Posterior vena cava (tissue), 2 donors: ENCODE measurements around the gene TALDO1. TPM values are rescaled to one million over a fixed set of nuclear protein-coding genes. Genes with fewer than 3 reads are reported as not detected.

Experiments
- DNase-seq: peaks from one replicate; pipeline ENCODE4 v3.0.0-alpha.2; 2020; ENCODE audit warnings: low spot score
- intact Hi-C, 2 donors: fragments of 100-400 bp; cut with DNase I; formaldehyde crosslinking; loops; one replicate each; pipeline versions ENCODE4 v1.14.1 to v1.14.2; 2022 to 2023
- total RNA-seq, 2 donors: library from RNA; stranded (reverse); fragmentation: NEBNext Ultra II Directional; extraction: Animal tissue kit (Norgen Biotek cat#: 25700); gene quantifications; one replicate each; pipeline ENCODE4 v1.2.1, GENCODE V29; 2021
- donor health status: DM: yes; HTN: yes; CAD: no.
- donor health status: DM: yes; HTN: yes; CAD: no.

The TALDO1 gene
- total RNA-seq, 2 donors from 2014 or later = 76.8 to 109 TPM

- intact Hi-C loops = loop anchor here in 1 of 2 donors (10.0 kb wide), 1 partner anchor 127 kb away; no protein-coding TSS in a partner anchor
- DNase-seq = no peak
Measured at GRCh38 chr11:791658-792534, 44.6 kb downstream of the TALDO1 start.

DNA sequence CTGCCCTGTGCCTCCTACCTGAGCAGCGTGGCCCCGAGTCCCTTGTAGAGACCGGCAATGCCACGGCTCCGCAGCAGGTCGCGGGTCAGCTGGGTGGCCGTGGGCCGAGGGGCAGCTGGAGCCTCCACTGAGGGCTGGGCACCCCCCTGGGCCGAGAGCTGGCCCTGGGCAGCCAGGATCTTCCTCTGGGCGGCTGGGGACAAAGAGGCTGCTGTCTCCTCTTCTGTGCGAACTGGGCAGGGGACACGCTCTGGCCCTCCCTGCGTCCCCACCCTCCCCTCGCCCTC, 45.2 kb downstream of the TALDO1 start:
- intact Hi-C loops = loop anchor here in 1 of 2 donors (10.0 kb wide), 1 partner anchor 128 kb away; no protein-coding TSS in a partner anchor
- no peak for DNase-seq

DNA sequence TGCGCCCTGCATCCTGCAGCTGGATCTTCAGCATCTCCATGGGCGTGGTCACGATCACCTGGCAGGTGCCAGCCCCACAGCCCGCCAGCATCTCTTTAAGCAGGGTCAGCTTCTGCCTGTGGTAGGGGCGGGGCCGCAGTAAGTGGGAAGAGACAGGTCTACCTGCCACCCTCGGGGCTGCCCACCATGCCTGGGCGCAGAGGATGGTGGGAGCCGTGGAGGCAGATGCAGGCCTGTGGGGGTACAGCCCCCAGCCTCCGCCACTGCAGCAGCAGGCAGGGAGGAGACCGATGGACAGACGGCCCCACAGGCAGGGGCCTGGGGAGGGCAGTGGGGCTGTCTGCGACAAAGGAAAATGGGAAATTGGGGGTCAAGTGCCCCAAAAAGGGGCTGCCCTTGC, 45.6 kb downstream of the TALDO1 start:
- DNase-seq = no peak
- intact Hi-C loops = loop anchor here in 1 of 2 donors (10.0 kb wide), 1 partner anchor 128 kb away; no protein-coding TSS in a partner anchor

- intact Hi-C loops = loop anchor here in 1 of 2 donors (10.0 kb wide), 1 partner anchor 129 kb away; no protein-coding TSS in a partner anchor
Measured at GRCh38 chr11:793556-793955, 46.3 kb downstream of the TALDO1 start.

DNA sequence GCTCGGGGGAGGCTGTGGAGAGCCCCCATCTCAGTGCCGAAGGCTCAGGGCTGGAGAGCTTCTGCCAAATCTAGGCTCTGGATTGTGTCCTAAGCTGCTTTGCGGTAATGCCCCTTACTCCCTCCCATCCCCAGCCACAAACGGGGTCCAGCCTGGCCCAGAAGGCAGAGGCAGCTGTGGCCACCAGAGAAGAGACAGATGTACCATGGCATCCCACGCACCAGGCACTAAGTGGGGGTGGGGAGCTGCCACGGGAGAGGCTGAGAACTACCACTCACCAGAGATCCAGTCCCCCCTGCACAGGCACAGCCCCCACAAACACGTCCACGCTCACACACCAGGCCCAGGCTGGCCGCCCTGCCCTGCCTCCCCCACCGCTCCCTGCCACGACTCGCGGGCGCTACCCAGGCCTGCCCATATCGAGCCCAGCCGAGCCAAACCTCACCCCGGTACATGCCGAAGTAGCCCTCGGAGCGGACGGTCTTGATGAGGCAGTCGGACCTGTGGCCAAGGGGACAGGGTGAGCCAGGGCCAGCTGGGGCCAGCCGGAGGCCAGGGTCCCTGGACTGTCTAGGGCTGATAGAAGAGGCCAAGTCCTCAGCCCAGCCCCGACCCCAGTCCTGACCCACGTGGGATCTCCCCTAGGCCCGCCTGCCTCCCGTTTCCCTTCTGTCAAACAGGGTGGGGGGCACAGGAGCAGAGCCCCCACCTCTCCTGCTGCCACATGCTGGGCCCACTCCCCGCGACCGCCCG, 46.9 kb downstream of the TALDO1 start:
- DNase-seq = no peak
- intact Hi-C loops = loop anchor here in 1 of 2 donors (10.0 kb wide), 1 partner anchor 129 kb away; no protein-coding TSS in a partner anchor

More at GRCh38 chr11:793556-793955, 46.3 kb downstream of the TALDO1 start:
- no peak for DNase-seq

DNA sequence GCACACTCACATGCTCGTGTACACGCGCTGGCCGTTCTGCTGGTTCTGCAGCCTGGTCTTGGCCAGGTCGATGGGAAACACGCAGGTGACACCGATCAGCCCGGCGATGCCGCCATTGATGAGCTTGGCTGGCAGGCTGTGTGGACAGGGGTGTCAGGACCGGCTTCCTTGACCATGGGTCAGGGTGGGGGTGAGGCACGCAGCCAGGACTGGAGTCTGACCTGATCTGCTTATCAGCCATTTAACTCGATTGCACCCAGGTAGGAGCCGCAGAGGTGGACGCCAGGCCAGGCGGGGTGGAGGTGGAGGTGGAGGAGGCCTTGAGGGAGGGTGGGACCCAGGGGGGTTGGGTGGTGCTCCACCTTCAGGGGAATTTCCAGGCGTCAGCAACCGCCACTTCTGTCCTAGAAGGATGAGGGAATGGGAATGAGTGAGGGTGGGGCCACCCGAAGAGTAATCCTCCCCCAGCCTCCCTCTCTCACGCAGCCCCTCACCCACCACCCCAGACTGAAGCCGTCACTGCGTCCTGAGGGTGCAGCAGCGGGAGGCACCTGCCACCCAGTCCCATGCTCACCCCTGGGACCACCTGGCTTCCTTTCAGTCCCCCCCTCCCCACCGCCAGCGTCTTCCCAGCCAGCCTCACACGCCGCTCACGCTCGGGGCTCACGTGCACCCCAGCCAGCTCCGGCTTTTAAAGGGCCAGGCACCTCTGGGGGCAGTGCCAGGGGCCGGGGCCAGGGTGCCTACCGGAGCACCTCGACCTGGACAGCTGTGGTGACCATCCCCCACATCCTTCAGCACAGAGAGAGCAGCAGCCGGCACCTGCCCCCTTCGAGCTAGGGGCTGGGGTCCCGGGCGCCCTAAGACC, 47.7 kb downstream of the TALDO1 start:
- no peak for DNase-seq
- intact Hi-C loops = loop anchor here in 1 of 2 donors (10.0 kb wide), 1 partner anchor 130 kb away; no protein-coding TSS in a partner anchor

DNA sequence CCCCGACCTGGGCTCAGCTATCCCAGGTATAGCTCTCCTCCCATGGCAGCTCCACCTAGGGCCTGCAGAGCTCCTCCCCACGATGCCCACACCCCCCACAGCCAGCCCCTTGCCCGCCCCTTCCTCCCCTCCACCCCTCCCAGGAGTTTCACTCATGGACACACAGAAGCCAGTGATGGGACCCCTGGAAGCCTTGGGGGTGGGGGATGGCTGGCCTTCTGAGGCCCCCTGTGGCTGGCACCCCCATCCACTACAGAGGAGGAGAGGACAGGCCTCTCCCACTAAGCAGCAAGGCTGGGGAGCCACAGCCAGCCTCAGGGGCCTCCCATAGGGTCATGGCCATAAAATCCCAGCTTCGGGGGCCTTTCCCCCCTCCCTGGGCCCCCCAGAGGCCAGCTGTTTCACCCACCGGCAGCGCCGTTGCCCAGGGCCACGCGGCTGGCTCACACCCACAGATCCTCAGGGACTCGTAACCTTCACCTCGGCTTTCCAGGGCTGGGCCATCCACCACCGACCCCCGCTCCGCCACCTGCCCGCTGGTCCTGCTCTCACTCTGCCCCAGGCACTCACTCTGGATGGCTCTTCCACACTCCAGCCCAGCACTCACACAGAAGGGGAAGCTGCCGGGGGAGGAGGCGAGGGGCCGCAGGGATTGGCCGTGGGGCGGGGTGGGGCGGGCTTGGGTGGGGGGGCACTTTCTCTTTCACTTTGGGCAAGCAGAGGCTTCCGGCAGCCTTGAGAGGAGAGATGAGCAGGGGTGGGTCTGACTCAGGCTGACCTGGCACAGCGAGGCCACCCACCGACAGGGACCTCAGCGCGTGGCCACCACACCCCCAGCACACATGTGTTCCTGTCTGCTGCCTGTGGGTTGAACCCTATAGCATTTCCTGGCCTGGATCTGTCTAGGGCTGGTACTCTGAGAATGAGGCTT, 48.6 kb downstream of the TALDO1 start:
- DNase-seq = peak; percentile 93

DNA sequence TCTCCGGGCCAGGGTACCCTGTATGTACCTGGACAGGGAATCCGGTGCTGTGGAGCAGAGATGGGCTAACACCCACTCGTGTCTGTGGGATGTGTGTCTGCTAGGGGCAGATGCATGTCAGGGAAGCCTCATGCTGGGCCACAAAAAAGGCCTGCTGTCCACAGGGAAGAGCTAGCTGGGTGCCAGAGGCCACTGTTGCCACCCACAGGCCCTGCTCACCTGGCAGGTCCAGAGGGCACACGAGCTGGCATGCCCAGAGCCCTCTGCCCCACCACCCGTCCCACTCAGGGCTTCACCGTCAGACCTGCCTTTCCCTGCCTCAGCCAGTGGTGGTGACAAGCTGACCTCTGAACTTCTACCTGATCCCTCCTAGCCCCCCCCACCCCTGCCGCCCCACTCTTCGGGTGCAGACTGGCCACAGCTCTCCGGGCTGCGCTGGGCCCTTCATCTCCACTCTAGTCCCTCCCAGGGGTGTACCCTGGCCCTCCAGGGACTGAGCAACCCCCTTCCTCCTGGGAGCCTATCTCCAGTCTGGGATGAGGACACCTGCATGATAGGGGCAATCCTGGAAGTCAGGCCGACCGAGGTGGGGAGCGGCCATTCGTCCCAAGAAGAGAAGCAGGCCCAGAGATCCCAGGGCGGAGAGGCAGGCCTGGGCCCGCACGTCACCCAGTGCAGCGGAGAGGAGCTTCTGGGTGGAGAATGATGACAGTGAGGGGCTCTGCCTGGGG, 49.5 kb downstream of the TALDO1 start:
- intact Hi-C loops = loop anchor here in 1 of 2 donors (10.0 kb wide), 1 partner anchor 132 kb away; no protein-coding TSS in a partner anchor
- DNase-seq = no peak

More for the DNA sequence above, 48.6 kb downstream of the TALDO1 start:
- intact Hi-C loops = loop anchor here in 1 of 2 donors (10.0 kb wide), 1 partner anchor 131 kb away; no protein-coding TSS in a partner anchor

DNA sequence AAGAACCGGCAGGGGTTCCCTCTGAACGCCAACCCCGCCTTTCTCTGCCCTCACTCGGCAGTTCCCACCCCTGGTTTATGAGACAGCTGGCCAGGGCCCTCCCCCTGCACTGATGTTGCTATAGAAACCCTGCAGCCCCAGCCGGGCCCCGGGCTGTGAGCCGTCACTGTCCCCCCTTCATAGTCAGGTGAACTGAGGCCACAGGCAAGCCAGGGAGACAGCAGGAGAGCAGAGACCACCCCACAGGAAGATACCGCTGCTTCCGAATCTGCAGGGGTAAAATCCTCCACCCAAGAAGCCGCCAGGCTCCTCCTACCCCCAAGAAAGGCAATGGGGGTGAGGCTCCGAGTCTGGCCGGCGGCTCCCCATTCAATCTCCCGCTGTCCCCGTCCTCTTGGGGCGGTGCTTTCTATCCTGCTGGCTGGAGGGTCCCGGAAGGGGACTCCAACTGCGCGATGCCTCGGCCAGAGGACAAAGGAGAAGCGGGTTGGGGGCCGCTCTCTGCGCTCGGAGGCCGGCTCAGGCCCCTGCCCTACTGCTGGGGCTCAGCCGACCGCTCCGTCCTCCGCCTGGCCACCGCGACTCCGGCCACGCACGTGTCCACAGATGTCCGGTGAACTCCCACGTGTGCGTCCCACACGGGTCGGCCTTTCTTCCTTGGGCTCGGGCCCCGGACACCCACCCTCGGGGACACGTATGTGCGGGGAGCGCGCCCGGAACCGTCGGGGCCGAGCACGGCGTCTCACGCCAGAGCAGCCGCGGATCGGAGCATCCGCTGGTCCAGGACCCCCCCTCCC, 50.2 kb downstream of the TALDO1 start:
- peak; percentile 90 for DNase-seq
- intact Hi-C loops = loop anchor here in 1 of 2 donors (10.0 kb wide), 1 partner anchor 133 kb away; no protein-coding TSS in a partner anchor

- peak; percentile 92 for DNase-seq
Measured at GRCh38 chr11:798093-798713, 50.9 kb downstream of the TALDO1 start, which contains the start of gene SLC25A22. SLC25A22 (minus strand) TSS chr11:798281; CDS start chr11:795006, 3,275 bp downstream.

GRCh38 chr11:799641-800316, 52.5 kb downstream of the TALDO1 start:
- intact Hi-C loops = loop anchor here (10.0 kb wide), 2 partner anchors 55 to 135 kb away; partner anchors contain the start of gene TALDO1 (in 1 of the 2)
- DNase-seq = no peak

More at GRCh38 chr11:798093-798713, 50.9 kb downstream of the TALDO1 start, which contains the start of gene SLC25A22:
- intact Hi-C loops = loop anchor here in 1 of 2 donors (10.0 kb wide), 1 partner anchor 133 kb away; no protein-coding TSS in a partner anchor

DNA sequence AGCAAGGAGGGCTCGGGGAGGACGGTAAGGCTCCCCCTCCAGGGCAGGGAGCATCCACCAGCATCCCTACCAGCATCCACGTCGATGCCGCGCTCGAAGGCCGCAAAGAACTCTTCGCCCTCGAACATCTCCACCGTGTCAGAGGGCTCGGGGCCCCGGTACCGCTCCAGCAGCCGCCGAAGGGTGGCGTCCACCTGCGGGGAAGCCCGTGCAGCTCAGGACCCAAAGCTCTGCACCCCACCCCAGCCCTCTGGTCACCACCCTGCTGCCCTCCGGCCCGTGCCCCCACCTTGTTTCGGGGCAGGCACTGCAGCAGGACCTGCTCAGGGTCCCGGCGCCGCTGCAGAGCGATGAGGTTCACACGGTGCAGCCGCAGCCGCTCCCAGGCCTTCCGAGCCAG, 53.2 kb downstream of the TALDO1 start:
- DNase-seq = no peak
- intact Hi-C loops = loop anchor here in 1 of 2 donors (10.0 kb wide), 1 partner anchor 56 kb away; the partner anchor contains the start of gene TALDO1

DNA sequence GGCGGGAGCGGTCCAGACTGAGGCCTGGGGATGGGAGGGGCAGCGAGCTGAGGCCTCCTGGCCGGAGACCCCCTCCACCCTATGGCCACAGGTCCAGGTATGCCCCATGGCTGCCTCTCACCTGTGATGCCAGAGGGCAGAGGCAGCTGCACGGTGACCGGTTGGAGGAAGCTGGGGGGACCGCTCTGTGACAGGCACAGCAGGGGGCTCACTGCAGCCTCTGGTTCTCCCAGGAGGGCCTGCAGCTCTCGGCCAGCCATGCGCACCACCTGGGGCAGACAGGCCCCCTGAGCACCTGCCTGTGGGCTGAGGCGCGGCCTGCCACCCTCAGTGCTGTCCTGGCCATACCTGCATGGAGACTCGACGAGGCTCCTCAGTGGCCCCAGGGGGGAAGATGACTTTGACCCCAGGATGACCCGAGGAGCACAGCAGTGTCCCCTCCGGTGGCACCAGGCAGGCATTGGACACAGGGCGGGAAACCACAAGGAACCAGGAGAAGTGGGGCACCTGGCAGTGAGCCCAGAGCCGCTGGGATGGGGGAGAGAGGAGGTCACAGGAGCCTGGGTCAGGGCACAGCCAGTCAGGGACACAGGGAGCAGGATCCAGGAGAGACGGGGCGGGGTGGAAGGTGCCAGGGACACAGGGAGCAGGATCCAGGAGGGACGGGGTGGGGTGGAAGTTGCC, 54.0 kb downstream of the TALDO1 start:
- DNase-seq = no peak
- intact Hi-C loops = loop anchor here in 1 of 2 donors (10.0 kb wide), 1 partner anchor 56 kb away; the partner anchor contains the start of gene TALDO1

GRCh38 chr11:802018-802617, 54.9 kb downstream of the TALDO1 start:
- no peak for DNase-seq
- intact Hi-C loops = loop anchor here in 1 of 2 donors (10.0 kb wide), 1 partner anchor 57 kb away; the partner anchor contains the start of gene TALDO1
